ENCODE results near the gene TIA1. TPM values are rescaled to one million over a fixed set of nuclear protein-coding genes. Genes with fewer than 3 reads are reported as not detected.
"Not testable (repeated sequence)": the region's sequence is repeated elsewhere in the genome, so short reads cannot be mapped to it uniquely, and the experiment has no call there.

The TIA1 gene
- total RNA-seq, 4 donors from 2014 or later = 45.1 to 134 (median 78.0) TPM

GRCh38 chr2:70241340-70241739 lies 7.1 kb downstream of the TIA1 start:
- Histone ChIP-seq H3K9me3 (no peaks in the 10 kb centered on the region), H3K27ac (no peak overlapping the region), H3K4me3 (no peak overlapping the region), H3K4me1 (peaks cover 0 to 50% (median 0%) of the 10 kb centered on the region in 3 donors), H3K27me3 (no peaks in the 10 kb centered on the region), H3K36me3 (peaks cover 0 to 22% of the 10 kb centered on the region in 2 donors)
- 83 to 95% methylated on average over 4 to 8 of the region's 8 CpGs for WGBS, 2 donors (ENCODE audit: low coverage in 1 of 2)
- ATAC-seq = no peak
- TF ChIP-seq, protein P1, sequence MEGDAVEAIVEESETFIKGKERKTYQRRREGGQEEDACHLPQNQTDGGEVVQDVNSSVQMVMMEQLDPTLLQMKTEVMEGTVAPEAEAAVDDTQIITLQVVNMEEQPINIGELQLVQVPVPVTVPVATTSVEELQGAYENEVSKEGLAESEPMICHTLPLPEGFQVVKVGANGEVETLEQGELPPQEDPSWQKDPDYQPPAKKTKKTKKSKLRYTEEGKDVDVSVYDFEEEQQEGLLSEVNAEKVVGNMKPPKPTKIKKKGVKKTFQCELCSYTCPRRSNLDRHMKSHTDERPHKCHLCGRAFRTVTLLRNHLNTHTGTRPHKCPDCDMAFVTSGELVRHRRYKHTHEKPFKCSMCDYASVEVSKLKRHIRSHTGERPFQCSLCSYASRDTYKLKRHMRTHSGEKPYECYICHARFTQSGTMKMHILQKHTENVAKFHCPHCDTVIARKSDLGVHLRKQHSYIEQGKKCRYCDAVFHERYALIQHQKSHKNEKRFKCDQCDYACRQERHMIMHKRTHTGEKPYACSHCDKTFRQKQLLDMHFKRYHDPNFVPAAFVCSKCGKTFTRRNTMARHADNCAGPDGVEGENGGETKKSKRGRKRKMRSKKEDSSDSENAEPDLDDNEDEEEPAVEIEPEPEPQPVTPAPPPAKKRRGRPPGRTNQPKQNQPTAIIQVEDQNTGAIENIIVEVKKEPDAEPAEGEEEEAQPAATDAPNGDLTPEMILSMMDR (IDR thresholded peaks at IDR 0.05) = no peak
- no peak for TF ChIP-seq POLR2A (IDR thresholded peaks at IDR 0.05)
- TF ChIP-seq POLR2AphosphoS5 (IDR thresholded peaks at IDR 0.05) = no peak
- no peak for TF ChIP-seq EP300 (IDR thresholded peaks at IDR 0.05)

GRCh38 chr2:70240599-70240998 lies 7.8 kb downstream of the TIA1 start:
- TF ChIP-seq POLR2A (IDR thresholded peaks at IDR 0.05) = no peak
- no peak for TF ChIP-seq POLR2AphosphoS5 (IDR thresholded peaks at IDR 0.05)
- Histone ChIP-seq H3K9me3 (no peaks in the 10 kb centered on the region), H3K4me3 (no peak overlapping the region), H3K36me3 (peaks cover 0 to 22% of the 10 kb centered on the region in 2 donors), H3K27ac (no peak overlapping the region), H3K4me1 (peaks cover 0 to 50% (median 0%) of the 10 kb centered on the region in 3 donors), H3K27me3 (no peaks in the 10 kb centered on the region)
- WGBS, 2 donors (ENCODE audit: low coverage in 1 of 2) = 67 to 88% methylated on average over 1 to 3 of the region's 3 CpGs
- no peak for ATAC-seq

DNA sequence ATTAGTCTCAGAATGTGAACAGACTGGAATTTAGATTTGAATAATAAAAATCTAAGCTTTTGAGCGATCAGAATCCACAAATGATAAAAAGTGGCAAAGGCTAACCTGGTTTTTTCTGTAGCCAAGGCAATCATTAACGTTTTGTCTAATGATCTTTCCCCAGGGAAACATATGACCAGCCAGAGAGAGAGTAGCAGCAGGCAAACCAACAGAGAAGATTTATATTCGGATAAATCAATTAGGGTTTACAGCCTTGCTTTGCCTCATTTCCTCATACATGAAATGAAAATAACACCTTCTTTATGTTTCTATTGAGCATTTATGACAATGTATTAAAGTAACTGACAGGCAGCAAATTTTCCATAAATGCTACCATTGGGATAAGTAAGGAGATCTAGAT lies 14.5 kb downstream of the TIA1 start:
- Histone ChIP-seq H3K9me3 (no peaks in the 10 kb centered on the region), H3K4me3 (no peak overlapping the region), H3K36me3 (peaks cover 0 to 74% of the 10 kb centered on the region in 2 donors), H3K27me3 (no peaks in the 10 kb centered on the region), H3K4me1 (peaks cover 0 to 14% (median 0%) of the 10 kb centered on the region in 3 donors), H3K27ac (no peak overlapping the region)
- no peak for ATAC-seq
- TF ChIP-seq EP300 (IDR thresholded peaks at IDR 0.05) (no peak), POLR2AphosphoS5 (IDR thresholded peaks at IDR 0.05) (no peak), POLR2A (IDR thresholded peaks at IDR 0.05) (no peak)
- TF ChIP-seq, protein P1 (IDR thresholded peaks at IDR 0.05) = no peak
- 53 to 70% methylated on average over 3 of the region's 3 CpGs for WGBS, 2 donors (ENCODE audit: low coverage in 1 of 2)

DNA sequence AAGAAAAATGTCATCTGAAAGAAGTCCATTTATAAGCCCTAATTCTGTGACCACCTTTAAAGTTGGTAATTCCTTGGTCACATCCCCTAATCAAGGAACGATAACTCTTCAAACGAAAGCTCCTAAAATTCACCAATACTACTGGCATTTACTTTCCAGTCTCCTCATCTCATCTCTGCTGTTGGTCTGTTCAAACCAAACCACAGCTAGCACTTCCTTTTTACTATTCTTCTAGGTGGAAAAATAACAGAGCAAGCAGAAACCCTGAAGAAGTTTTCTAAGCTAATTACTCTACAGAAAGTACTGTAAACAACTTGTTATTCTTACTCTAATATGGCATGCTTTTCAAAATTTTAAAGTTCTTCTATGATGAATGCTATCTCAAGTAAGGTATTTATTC lies 21.6 kb downstream of the TIA1 start:
- H3K27me3 ChIP-seq = no peaks in the 10 kb centered on the region
- H3K9me3 ChIP-seq = no peaks in the 10 kb centered on the region
- no peak for TF ChIP-seq POLR2AphosphoS5 (IDR thresholded peaks at IDR 0.05)
- TF ChIP-seq POLR2A (IDR thresholded peaks at IDR 0.05) = no peak
- TF ChIP-seq EP300 (IDR thresholded peaks at IDR 0.05) = no peak
- TF ChIP-seq, protein P1 (IDR thresholded peaks at IDR 0.05) = no peak
- H3K27ac ChIP-seq = no peak overlapping the region
- WGBS, 2 donors (ENCODE audit: low coverage in 1 of 2) = 86 to 88% methylated on average over 2 of the region's 2 CpGs
- H3K36me3 ChIP-seq = peaks cover 0 to 100% of the 10 kb centered on the region in 2 donors
- ATAC-seq = no peak
- H3K4me3 ChIP-seq = no peak overlapping the region
- no peaks in the 10 kb centered on the region for H3K4me1 ChIP-seq

- ATAC-seq, H3K4me3 ChIP-seq, H3K9me3 ChIP-seq, H3K4me1 ChIP-seq, H3K27ac ChIP-seq, H3K27me3 ChIP-seq: not testable (repeated sequence)
- WGBS, 2 donors (ENCODE audit: low coverage in 1 of 2) = 92 to 100% methylated on average over 1 to 2 of the region's 3 CpGs
- peaks cover 0 to 100% of the 10 kb centered on the region in 2 donors for H3K36me3 ChIP-seq
These were observed 25.1 kb downstream of the TIA1 start for GRCh38 chr2:70223305-70223704.

GRCh38 chr2:70214953-70215549 lies 33.4 kb downstream of the TIA1 start:
- WGBS, 2 donors (ENCODE audit: low coverage in 1 of 2) = 93 to 95% methylated on average over 3 of the region's 3 CpGs
- no peak for ATAC-seq
- Histone ChIP-seq H3K4me1 (peaks cover 0 to 4% (median 0%) of the 10 kb centered on the region in 3 donors), H3K4me3 (no peak overlapping the region), H3K27ac (no peak overlapping the region), H3K36me3 (peaks cover 7 to 96% of the 10 kb centered on the region in 2 donors), H3K9me3 (no peaks in the 10 kb centered on the region), H3K27me3 (no peaks in the 10 kb centered on the region)
- TF ChIP-seq POLR2A (IDR thresholded peaks at IDR 0.05) (no peak), POLR2AphosphoS5 (IDR thresholded peaks at IDR 0.05) (no peak), EP300 (IDR thresholded peaks at IDR 0.05) (no peak)
- TF ChIP-seq, protein P1 (IDR thresholded peaks at IDR 0.05) = no peak
